GM23338 (cell line): Measurements from ENCODE around the gene LRRC37B.
"Not testable (repeated sequence)": the region's sequence is repeated elsewhere in the genome, so short reads cannot be mapped to it uniquely, and the experiment has no call there.

Source experiments
- CREB1 ChIP-seq: fragments of 250-450 bp; sonication (Bioruptor Pico); IDR thresholded peaks from 2 replicates; pipeline ENCODE4 v1.5.0; 2020; ENCODE audit warnings: low read depth, mild to moderate bottlenecking, moderate library complexity
- EZH2 ChIP-seq: fragments of 200-600 bp; sonication (generic); IDR thresholded peaks from one replicate; pipeline ENCODE4 v1.8.0; 2017; ENCODE audit warnings: antibody characterized with exemption, mild to moderate bottlenecking, low read depth; ENCODE audit not compliant: unreplicated experiment
- EZH2phosphoT487 ChIP-seq: fragments of 200-600 bp; sonication (generic); IDR thresholded peaks from one replicate; pipeline ENCODE4 v1.8.1; 2018; ENCODE audit warnings: antibody characterized with exemption; ENCODE audit not compliant: unreplicated experiment
- JUNB ChIP-seq: IDR thresholded peaks from one replicate; pipeline ENCODE4 v1.6.1; 2016; ENCODE audit warnings: antibody characterized with exemption; ENCODE audit not compliant: unreplicated experiment
- NANOG ChIP-seq: IDR thresholded peaks from 2 replicates; pipeline ENCODE4 v1.6.1; 2016; ENCODE audit warnings: antibody characterized with exemption, borderline replicate concordance
- POLR2AphosphoS5 ChIP-seq: IDR thresholded peaks from 2 replicates; pipeline ENCODE4 v1.6.1; 2016; ENCODE audit warnings: antibody characterized with exemption, low read depth
- REST ChIP-seq: IDR thresholded peaks from one replicate; pipeline ENCODE4 v1.6.1; 2018; ENCODE audit warnings: antibody characterized with exemption; ENCODE audit not compliant: unreplicated experiment
- STAT1 ChIP-seq: IDR thresholded peaks from one replicate; pipeline ENCODE4 v1.6.1; 2016; ENCODE audit warnings: antibody characterized with exemption; ENCODE audit not compliant: unreplicated experiment
- ZNF114 ChIP-seq: fragments of 250-450 bp; sonication (Bioruptor Pico); IDR thresholded peaks from 2 replicates; pipeline ENCODE4 v1.5.0; 2020; ENCODE audit warnings: mild to moderate bottlenecking, moderate library complexity
- ZNF331 ChIP-seq: fragments of 250-450 bp; sonication (Bioruptor Pico); IDR thresholded peaks from 2 replicates; pipeline ENCODE4 v1.5.0; 2020; ENCODE audit warnings: low read depth, mild to moderate bottlenecking, moderate library complexity
- ZNF462 ChIP-seq: fragments of 250-450 bp; sonication (Bioruptor Pico); IDR thresholded peaks from 2 replicates; pipeline ENCODE4 v1.5.0; 2020; ENCODE audit warnings: mild to moderate bottlenecking, moderate library complexity
- TF ChIP-seq, protein P1 (sequence below), 2 experiments: fragments of 200-600 bp in 1 of 2; sonication (generic) in 1 of 2; conservative IDR thresholded peaks; 2 replicates each; pipeline versions ENCODE4 v1.5.1 to v1.6.1; 2016 to 2017; ENCODE audit warnings: antibody characterized with exemption in 2 of 2, low read depth in 2 of 2, mild to moderate bottlenecking in 2 of 2, moderate library complexity in 1 of 2
- TF ChIP-seq, protein P2 (sequence below): IDR thresholded peaks from 2 replicates; pipeline ENCODE4 v1.6.1; 2016; ENCODE audit warnings: antibody characterized with exemption

GRCh38 chr17:32040246-32040645 is 33.1 kb downstream of the LRRC37B start:
- TF ChIP-seq, protein P1, sequence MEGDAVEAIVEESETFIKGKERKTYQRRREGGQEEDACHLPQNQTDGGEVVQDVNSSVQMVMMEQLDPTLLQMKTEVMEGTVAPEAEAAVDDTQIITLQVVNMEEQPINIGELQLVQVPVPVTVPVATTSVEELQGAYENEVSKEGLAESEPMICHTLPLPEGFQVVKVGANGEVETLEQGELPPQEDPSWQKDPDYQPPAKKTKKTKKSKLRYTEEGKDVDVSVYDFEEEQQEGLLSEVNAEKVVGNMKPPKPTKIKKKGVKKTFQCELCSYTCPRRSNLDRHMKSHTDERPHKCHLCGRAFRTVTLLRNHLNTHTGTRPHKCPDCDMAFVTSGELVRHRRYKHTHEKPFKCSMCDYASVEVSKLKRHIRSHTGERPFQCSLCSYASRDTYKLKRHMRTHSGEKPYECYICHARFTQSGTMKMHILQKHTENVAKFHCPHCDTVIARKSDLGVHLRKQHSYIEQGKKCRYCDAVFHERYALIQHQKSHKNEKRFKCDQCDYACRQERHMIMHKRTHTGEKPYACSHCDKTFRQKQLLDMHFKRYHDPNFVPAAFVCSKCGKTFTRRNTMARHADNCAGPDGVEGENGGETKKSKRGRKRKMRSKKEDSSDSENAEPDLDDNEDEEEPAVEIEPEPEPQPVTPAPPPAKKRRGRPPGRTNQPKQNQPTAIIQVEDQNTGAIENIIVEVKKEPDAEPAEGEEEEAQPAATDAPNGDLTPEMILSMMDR (conservative IDR thresholded peaks at IDR 0.05; ENCODE audit: low read depth in 2 of 2) = not testable (repeated sequence)
- not testable (repeated sequence) for TF ChIP-seq POLR2AphosphoS5; EZH2phosphoT487; EZH2; STAT1; REST; CREB1 (CRISPR knock-in tag); ZNF114 (CRISPR knock-in tag); JUNB; ZNF331 (CRISPR knock-in tag); ZNF462 (CRISPR knock-in tag); NANOG
- TF ChIP-seq, protein P2, sequence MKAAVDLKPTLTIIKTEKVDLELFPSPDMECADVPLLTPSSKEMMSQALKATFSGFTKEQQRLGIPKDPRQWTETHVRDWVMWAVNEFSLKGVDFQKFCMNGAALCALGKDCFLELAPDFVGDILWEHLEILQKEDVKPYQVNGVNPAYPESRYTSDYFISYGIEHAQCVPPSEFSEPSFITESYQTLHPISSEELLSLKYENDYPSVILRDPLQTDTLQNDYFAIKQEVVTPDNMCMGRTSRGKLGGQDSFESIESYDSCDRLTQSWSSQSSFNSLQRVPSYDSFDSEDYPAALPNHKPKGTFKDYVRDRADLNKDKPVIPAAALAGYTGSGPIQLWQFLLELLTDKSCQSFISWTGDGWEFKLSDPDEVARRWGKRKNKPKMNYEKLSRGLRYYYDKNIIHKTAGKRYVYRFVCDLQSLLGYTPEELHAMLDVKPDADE = not testable (repeated sequence)
